PC-3 (cell line): ENCODE measurements around the gene RELL2. TPM values are rescaled to one million over a fixed set of nuclear protein-coding genes. Genes with fewer than 3 reads are reported as not detected.

Experiments
- ATAC-seq: fragments of 200-7000 bp; cut with Tn5 transposase; 2 replicates; pipeline ENCODE4 v1.9.1; 2020; ENCODE audit warnings: mild to moderate bottlenecking, moderate library complexity
- BruUV-seq: library from RNA; stranded (reverse); fragments of 400-500 nt; replicated peaks from 2 replicates; lab custom pipeline; 2021; lab: Mats Ljungman, UMichigan
- CTCF ChIA-PET: fragments of 300-600 bp; sonication (Branson Sonifier 250); formaldehyde crosslinking; loops from one replicate; lab custom pipeline; 2022; ENCODE audit warnings: antibody characterized with exemption; lab: Charles Lee
- POLR2A ChIA-PET: fragments of 300-600 bp; sonication (Branson Sonifier 250); formaldehyde crosslinking; loops from one replicate; lab custom pipeline; 2022; ENCODE audit warnings: antibody characterized with exemption; ENCODE audit not compliant: unreplicated experiment; lab: Charles Lee
- DNase-seq: peaks from one replicate; pipeline ENCODE4 v3.0.0-alpha.2; 2015
- H2AFZ ChIP-seq: fragments of 300-600 bp; sonication (generic); 2 replicates; pipeline ENCODE4 v1.6.0; 2016; ENCODE audit warnings: antibody characterized with exemption, low read length
- H3F3A ChIP-seq: fragments of 300-600 bp; sonication (generic); one replicate; pipeline ENCODE4 v1.6.0; 2017; ENCODE audit warnings: antibody characterized with exemption, low read length, control low read depth, mild to moderate bottlenecking; ENCODE audit not compliant: unreplicated experiment
- H3K27ac ChIP-seq: fragments of 300-600 bp; sonication (generic); 2 replicates; pipeline ENCODE4 v1.5.1; 2016; ENCODE audit warnings: mild to moderate bottlenecking, low read length
- H3K27me3 ChIP-seq: fragments of 300-600 bp; sonication (generic); 2 replicates; pipeline ENCODE4 v1.6.1; 2016; ENCODE audit warnings: low read length, mixed read lengths
- H3K36me3 ChIP-seq: fragments of 300-600 bp; sonication (generic); 2 replicates; pipeline ENCODE4 v1.6.1; 2016; ENCODE audit warnings: low read depth, mixed run types, low read length, mixed read lengths
- H3K4me1 ChIP-seq: fragments of 300-600 bp; sonication (generic); 2 replicates; pipeline ENCODE4 v1.5.1; 2016; ENCODE audit warnings: low read length; ENCODE audit not compliant: insufficient read depth
- H3K4me2 ChIP-seq: fragments of 300-600 bp; sonication (generic); 2 replicates; pipeline ENCODE4 v1.6.0; 2016; ENCODE audit warnings: low read length
- H3K4me3 ChIP-seq: fragments of 300-600 bp; sonication (generic); 2 replicates; pipeline ENCODE4 v1.5.1; 2016; ENCODE audit warnings: mild to moderate bottlenecking, low read length, mixed read lengths
- H3K79me2 ChIP-seq: fragments of 300-600 bp; sonication (generic); 2 replicates; pipeline ENCODE4 v1.6.1; 2017; ENCODE audit warnings: low read length, mixed read lengths
- H3K9ac ChIP-seq: fragments of 300-600 bp; sonication (generic); 2 replicates; pipeline ENCODE4 v1.6.0; 2016; ENCODE audit warnings: mild to moderate bottlenecking, low read length
- H3K9me2 ChIP-seq: fragments of 300-600 bp; sonication (generic); replicated peaks from 2 replicates; pipeline ENCODE4 v1.6.1; 2016; ENCODE audit warnings: mixed run types, low read length, mixed read lengths
- H3K9me3 ChIP-seq: fragments of 300-600 bp; sonication (generic); 2 replicates; pipeline ENCODE4 v1.6.1; 2016; ENCODE audit warnings: low read length, mixed read lengths
- H4K20me1 ChIP-seq: fragments of 300-600 bp; sonication (generic); 2 replicates; pipeline ENCODE4 v1.6.1; 2016; ENCODE audit warnings: low read length, mixed read lengths
- EZH2 ChIP-seq: fragments of 300-600 bp; sonication (generic); IDR thresholded peaks from one replicate; pipeline ENCODE4 v1.6.1; 2017; ENCODE audit warnings: antibody characterized with exemption, mild to moderate bottlenecking, low read length; ENCODE audit not compliant: unreplicated experiment
- EZH2phosphoT487 ChIP-seq: fragments of 300-600 bp; sonication (generic); IDR thresholded peaks from 2 replicates; pipeline ENCODE4 v1.6.1; 2018; ENCODE audit warnings: mild to moderate bottlenecking, antibody characterized with exemption, low read length, borderline replicate concordance
- intact Hi-C: fragments of 100-400 bp; cut with micrococcal nuclease; formaldehyde crosslinking; loops from 2 replicates; pipeline ENCODE4 v1.9.0; 2023
- total RNA-seq: library from RNA; depleted of rRNA; stranded (reverse); fragments of >200 nt; gene quantifications from 2 replicates; pipeline ENCODE4 v1.2.3, GENCODE V29; 2014
- TF ChIP-seq, protein P1 (sequence below): fragments of 300-600 bp; sonication (generic); conservative IDR thresholded peaks from 2 replicates; pipeline ENCODE4 v1.5.1; 2017; ENCODE audit warnings: antibody characterized with exemption, low read depth, mild to moderate bottlenecking, low read length

RELL2 gene
- total RNA-seq, 1 experiment from 2014 or later = 5.6 TPM

DNA sequence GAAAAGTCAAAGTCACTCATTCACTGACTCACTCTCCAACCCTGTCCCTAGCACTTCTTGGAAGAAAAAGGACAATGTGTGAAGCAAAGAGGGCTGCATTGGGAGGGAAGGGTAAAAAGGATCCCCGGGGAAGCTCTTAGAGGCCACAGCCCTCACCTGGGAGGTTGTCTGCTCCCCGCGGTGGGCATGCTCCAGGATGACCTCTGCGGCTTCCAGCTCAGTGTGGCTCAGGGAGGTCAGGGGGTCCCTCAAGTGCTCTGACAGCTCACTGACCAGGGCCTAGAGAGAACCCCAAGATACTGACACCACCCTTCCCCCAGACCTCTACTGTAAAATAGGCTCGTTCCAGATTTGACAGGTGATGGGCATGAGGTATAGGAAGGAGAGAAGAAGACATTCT is 10.4 kb downstream of the RELL2 start:
- ChIA-PET CTCF (interaction anchor here (0.8 kb wide), 1 partner anchor 55 kb away, joined by 5 read pairs; no protein-coding TSS in a partner anchor), POLR2A (no interaction called here)
- H3K9ac ChIP-seq = no peak overlapping the region
- H3K9me3 ChIP-seq = no peaks in the 10 kb centered on the region
- no peaks in the 10 kb centered on the region for H4K20me1 ChIP-seq
- no peaks in the 10 kb centered on the region for H3K36me3 ChIP-seq
- no peak overlapping the region for H3K4me2 ChIP-seq
- TF ChIP-seq EZH2phosphoT487 (no peak), EZH2 (no peak)
- TF ChIP-seq, protein P1, sequence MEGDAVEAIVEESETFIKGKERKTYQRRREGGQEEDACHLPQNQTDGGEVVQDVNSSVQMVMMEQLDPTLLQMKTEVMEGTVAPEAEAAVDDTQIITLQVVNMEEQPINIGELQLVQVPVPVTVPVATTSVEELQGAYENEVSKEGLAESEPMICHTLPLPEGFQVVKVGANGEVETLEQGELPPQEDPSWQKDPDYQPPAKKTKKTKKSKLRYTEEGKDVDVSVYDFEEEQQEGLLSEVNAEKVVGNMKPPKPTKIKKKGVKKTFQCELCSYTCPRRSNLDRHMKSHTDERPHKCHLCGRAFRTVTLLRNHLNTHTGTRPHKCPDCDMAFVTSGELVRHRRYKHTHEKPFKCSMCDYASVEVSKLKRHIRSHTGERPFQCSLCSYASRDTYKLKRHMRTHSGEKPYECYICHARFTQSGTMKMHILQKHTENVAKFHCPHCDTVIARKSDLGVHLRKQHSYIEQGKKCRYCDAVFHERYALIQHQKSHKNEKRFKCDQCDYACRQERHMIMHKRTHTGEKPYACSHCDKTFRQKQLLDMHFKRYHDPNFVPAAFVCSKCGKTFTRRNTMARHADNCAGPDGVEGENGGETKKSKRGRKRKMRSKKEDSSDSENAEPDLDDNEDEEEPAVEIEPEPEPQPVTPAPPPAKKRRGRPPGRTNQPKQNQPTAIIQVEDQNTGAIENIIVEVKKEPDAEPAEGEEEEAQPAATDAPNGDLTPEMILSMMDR = no peak
- H3K4me3 ChIP-seq = no peak overlapping the region
- no peak overlapping the region for H3K27ac ChIP-seq
- H3K27me3 ChIP-seq = no peaks in the 10 kb centered on the region
- no peak for ATAC-seq
- no peaks in the 10 kb centered on the region for H3F3A ChIP-seq
- H3K79me2 ChIP-seq = no peaks in the 10 kb centered on the region
- H3K4me1 ChIP-seq = peaks cover 10% of the 10 kb centered on the region
- H2AFZ ChIP-seq = no peak overlapping the region
- BruUV-seq = no TSS peak
- no peak for DNase-seq
- no peaks in the 10 kb centered on the region for H3K9me2 ChIP-seq
- intact Hi-C loops = no loop called here

DNA sequence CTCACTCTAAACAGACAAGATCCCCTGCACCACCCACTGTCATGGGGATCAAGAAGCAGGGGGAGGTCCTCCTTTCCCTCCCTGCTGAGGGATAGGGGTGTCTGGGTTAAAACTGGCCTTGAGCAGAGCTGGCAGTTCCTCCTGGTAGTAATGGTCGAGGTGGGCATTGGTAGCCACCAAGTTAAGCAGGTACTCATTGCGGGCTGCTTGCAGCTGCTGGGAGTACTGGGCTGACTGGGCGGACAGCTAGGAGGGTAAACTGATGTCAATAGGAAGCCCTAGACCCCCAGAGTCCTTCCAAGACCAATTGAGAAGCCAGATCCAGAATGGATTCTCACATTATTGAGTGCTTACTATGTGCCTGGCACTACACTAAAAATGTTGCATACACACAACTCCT is 11.1 kb downstream of the RELL2 start:
- Histone ChIP-seq H3K4me2 (no peak overlapping the region), H3K4me3 (no peak overlapping the region), H3K79me2 (no peaks in the 10 kb centered on the region), H3K9me3 (no peaks in the 10 kb centered on the region), H3K27me3 (no peaks in the 10 kb centered on the region), H2AFZ (no peak overlapping the region), H3K9ac (no peak overlapping the region), H3K4me1 (peaks cover 5% of the 10 kb centered on the region; the same call in 1 of the 2 replicates), H3F3A (no peaks in the 10 kb centered on the region), H3K36me3 (no peaks in the 10 kb centered on the region), H3K27ac (no peak overlapping the region), H4K20me1 (no peaks in the 10 kb centered on the region), H3K9me2 (no peaks in the 10 kb centered on the region)
- ChIA-PET CTCF (no interaction called here), POLR2A (no interaction called here)
- TF ChIP-seq, protein P1 = no peak
- TF ChIP-seq EZH2 (no peak), EZH2phosphoT487 (no peak)
- no TSS peak for BruUV-seq
- ATAC-seq (no peak), DNase-seq (no peak)
- intact Hi-C loops = no loop called here

DNA sequence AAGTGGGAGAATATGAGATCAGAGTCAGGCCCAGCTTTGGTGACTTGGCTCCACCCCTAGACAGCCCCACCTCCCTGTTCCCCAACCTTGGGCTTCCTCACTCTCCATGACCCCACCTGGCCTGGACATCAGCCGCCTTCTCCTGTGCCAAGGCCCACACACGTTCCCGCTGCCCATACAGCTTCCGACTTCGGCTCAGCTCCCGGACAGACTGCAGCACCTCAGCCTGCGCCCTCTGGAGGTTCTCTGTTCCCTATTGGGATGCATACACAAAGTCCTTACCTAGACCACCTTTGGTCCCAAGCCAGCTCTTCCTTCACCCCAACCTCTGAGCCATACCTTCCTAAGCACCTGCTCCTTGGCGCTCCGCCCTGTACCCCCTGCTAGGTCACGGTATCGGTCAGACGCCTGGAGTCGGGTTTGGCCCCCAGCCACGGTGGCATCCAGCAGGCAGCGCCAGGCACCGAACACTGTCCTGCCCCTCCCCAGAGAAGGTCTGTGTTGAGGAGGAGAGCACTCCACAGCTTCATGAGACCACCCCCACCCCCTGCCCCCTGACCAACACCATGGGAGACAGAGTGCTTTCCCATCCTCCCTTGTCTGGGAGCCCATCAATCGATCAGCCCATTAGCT is 12.4 kb downstream of the RELL2 start:
- Histone ChIP-seq H3K79me2 (no peaks in the 10 kb centered on the region), H2AFZ (no peak overlapping the region), H4K20me1 (no peaks in the 10 kb centered on the region), H3K27me3 (no peaks in the 10 kb centered on the region), H3K9me2 (no peaks in the 10 kb centered on the region), H3K4me1 (peaks cover 17% of the 10 kb centered on the region; the same call in 1 of the 2 replicates), H3K4me2 (no peak overlapping the region), H3K9me3 (no peaks in the 10 kb centered on the region), H3K36me3 (no peaks in the 10 kb centered on the region), H3K9ac (no peak overlapping the region), H3F3A (no peaks in the 10 kb centered on the region), H3K27ac (no peak overlapping the region), H3K4me3 (no peak overlapping the region)
- BruUV-seq = no TSS peak
- CTCF ChIA-PET = no interaction called here
- ATAC-seq = no peak
- no peak for TF ChIP-seq EZH2
- TF ChIP-seq, protein P1 = no peak
- no peak for TF ChIP-seq EZH2phosphoT487
- POLR2A ChIA-PET = no interaction called here
- intact Hi-C loops = no loop called here
- DNase-seq = no peak
